Measurements from ENCODE around the gene MT1F.

DNA sequence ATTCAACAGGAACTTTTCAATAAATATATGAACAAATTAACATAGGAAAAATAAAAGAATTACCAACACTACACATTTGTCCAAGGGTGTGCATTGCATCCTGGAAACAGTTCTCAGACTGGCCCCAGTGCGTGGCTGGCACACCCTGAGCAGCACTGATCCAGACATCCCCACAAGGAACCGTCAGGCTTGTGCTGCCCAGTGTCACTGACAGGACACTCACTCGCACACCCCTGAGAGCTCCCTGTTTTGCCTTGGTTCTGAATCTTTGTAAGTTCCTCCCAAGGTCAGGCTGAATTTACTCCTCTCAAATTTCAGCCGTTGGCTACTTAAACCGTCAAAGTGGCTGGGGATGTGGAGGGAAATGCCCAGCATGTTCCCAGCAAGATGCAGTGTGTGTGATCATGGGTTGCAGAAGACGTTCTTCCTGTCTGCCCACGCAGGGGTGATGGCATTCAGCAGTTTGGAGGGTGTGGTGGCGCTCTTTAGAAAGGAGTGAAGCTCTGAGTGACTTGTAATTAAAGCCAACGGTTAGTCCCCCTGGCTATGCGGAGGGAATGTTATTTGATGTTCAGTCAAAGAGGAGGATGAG, 47.6 kb upstream of the MT1F start:
- TF ChIP-seq, protein P1, sequence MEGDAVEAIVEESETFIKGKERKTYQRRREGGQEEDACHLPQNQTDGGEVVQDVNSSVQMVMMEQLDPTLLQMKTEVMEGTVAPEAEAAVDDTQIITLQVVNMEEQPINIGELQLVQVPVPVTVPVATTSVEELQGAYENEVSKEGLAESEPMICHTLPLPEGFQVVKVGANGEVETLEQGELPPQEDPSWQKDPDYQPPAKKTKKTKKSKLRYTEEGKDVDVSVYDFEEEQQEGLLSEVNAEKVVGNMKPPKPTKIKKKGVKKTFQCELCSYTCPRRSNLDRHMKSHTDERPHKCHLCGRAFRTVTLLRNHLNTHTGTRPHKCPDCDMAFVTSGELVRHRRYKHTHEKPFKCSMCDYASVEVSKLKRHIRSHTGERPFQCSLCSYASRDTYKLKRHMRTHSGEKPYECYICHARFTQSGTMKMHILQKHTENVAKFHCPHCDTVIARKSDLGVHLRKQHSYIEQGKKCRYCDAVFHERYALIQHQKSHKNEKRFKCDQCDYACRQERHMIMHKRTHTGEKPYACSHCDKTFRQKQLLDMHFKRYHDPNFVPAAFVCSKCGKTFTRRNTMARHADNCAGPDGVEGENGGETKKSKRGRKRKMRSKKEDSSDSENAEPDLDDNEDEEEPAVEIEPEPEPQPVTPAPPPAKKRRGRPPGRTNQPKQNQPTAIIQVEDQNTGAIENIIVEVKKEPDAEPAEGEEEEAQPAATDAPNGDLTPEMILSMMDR (IDR thresholded peaks at IDR 0.05; ENCODE audit: poor library complexity, severe bottlenecking) = no peak
- TF ChIP-seq EZH2 (IDR thresholded peaks at IDR 0.05; ENCODE audit: borderline replicate concordance, insufficient read depth, low read length, poor library complexity, severe bottlenecking) (no peak), EP300 (conservative IDR thresholded peaks at IDR 0.05; ENCODE audit: poor library complexity, severe bottlenecking) (no peak), POLR2AphosphoS5 (IDR thresholded peaks at IDR 0.05) (no peak), SMC3 (conservative IDR thresholded peaks at IDR 0.05; ENCODE audit: poor library complexity) (no peak)
- TF ChIP-seq, protein P2, sequence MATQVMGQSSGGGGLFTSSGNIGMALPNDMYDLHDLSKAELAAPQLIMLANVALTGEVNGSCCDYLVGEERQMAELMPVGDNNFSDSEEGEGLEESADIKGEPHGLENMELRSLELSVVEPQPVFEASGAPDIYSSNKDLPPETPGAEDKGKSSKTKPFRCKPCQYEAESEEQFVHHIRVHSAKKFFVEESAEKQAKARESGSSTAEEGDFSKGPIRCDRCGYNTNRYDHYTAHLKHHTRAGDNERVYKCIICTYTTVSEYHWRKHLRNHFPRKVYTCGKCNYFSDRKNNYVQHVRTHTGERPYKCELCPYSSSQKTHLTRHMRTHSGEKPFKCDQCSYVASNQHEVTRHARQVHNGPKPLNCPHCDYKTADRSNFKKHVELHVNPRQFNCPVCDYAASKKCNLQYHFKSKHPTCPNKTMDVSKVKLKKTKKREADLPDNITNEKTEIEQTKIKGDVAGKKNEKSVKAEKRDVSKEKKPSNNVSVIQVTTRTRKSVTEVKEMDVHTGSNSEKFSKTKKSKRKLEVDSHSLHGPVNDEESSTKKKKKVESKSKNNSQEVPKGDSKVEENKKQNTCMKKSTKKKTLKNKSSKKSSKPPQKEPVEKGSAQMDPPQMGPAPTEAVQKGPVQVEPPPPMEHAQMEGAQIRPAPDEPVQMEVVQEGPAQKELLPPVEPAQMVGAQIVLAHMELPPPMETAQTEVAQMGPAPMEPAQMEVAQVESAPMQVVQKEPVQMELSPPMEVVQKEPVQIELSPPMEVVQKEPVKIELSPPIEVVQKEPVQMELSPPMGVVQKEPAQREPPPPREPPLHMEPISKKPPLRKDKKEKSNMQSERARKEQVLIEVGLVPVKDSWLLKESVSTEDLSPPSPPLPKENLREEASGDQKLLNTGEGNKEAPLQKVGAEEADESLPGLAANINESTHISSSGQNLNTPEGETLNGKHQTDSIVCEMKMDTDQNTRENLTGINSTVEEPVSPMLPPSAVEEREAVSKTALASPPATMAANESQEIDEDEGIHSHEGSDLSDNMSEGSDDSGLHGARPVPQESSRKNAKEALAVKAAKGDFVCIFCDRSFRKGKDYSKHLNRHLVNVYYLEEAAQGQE (IDR thresholded peaks at IDR 0.05; ENCODE audit: borderline replicate concordance) = no peak

Data from neural cell (in vitro differentiated cells).